HTERT RPE-1 (cell line): Measurements from ENCODE around the gene HAAO.

Experiments used
- in situ Hi-C: fragments of 300-500 bp; cut with MboI; formaldehyde crosslinking; loops from 4 replicates; pipeline ENCODE4 v1.14.3; 2020; ENCODE audit warnings: low sequenced_read_pairs

HAAO gene

GRCh38 chr2:42795275-42795674 is 2.9 kb upstream of the HAAO start:
- in situ Hi-C loops, result no loop called here

GRCh38 chr2:42794271-42795046 is 2.1 kb upstream of the HAAO start:
- in situ Hi-C loops, result no loop called here

- in situ Hi-C loops, result no loop called here
These were observed 1.2 kb upstream of the HAAO start for GRCh38 chr2:42793334-42794270.

- in situ Hi-C loops, result no loop called here
These were observed 248 bp downstream of the HAAO start for GRCh38 chr2:42792087-42792582.

GRCh38 chr2:42791606-42792005 is 777 bp downstream of the HAAO start:
- in situ Hi-C loops, result no loop called here

- in situ Hi-C loops, result no loop called here
These were observed 2.6 kb downstream of the HAAO start for GRCh38 chr2:42789751-42790150.

- in situ Hi-C loops, result no loop called here
These were observed 3.5 kb downstream of the HAAO start for GRCh38 chr2:42788882-42789281.

- in situ Hi-C loops, result no loop called here
These were observed 3.9 kb downstream of the HAAO start for GRCh38 chr2:42788478-42788793.

GRCh38 chr2:42787788-42788477 is 4.5 kb downstream of the HAAO start:
- in situ Hi-C loops, result no loop called here

- in situ Hi-C loops, result no loop called here
These were observed 5.0 kb downstream of the HAAO start for GRCh38 chr2:42787424-42787787.

GRCh38 chr2:42786561-42787345 is 5.6 kb downstream of the HAAO start:
- in situ Hi-C loops, result no loop called here

GRCh38 chr2:42784204-42784880 is 8.0 kb downstream of the HAAO start:
- in situ Hi-C loops, result no loop called here

- in situ Hi-C loops, result no loop called here
These were observed 8.9 kb downstream of the HAAO start for GRCh38 chr2:42783511-42783910.

GRCh38 chr2:42781181-42781580 is 11.2 kb downstream of the HAAO start:
- in situ Hi-C loops, result no loop called here

GRCh38 chr2:42777883-42778805 is 14.2 kb downstream of the HAAO start:
- in situ Hi-C loops, result no loop called here

GRCh38 chr2:42775810-42776209 is 16.6 kb downstream of the HAAO start:
- in situ Hi-C loops, result no loop called here

GRCh38 chr2:42775186-42775585 is 17.2 kb downstream of the HAAO start:
- in situ Hi-C loops, result no loop called here

GRCh38 chr2:42771546-42772153 is 20.7 kb downstream of the HAAO start:
- in situ Hi-C loops, result no loop called here
